Right lobe of liver (tissue), 6 donors: ENCODE measurements around the gene ZNF597. TPM values are rescaled to one million over a fixed set of nuclear protein-coding genes. Genes with fewer than 3 reads are reported as not detected.
A peak's percentile ranks its signal among the peaks of the same experiment; 100 is the strongest.

Experiments used
- ATAC-seq, 4 donors: fragments of 200-7000 bp; cut with Tn5 transposase; one replicate each; pipeline ENCODE4 v1.9.1; 2020; ENCODE audit warnings: mild to moderate bottlenecking in 4 of 4, moderate library complexity in 4 of 4
- DNase-seq, 3 donors: peaks; one replicate each; pipeline ENCODE4 v3.0.0-alpha.2; 2020
- H3K27ac ChIP-seq, 3 donors: fragments of 200-600 bp; one replicate each; pipeline ENCODE4 v1.8.0; 2022
- H3K27me3 ChIP-seq, 2 donors: fragments of 200-600 bp; one replicate each; pipeline ENCODE4 v1.8.0; 2022
- H3K36me3 ChIP-seq, 4 donors: fragments of 200-600 bp; sonication (generic) in 1 of 4; one replicate each; pipeline versions ENCODE4 v1.5.1 to v1.8.0; 2017 to 2022; ENCODE audit warnings: control low read depth in 1 of 4
- H3K4me1 ChIP-seq, 4 donors: fragments of 200-600 bp; sonication (generic) in 1 of 4; one replicate each; pipeline versions ENCODE4 v1.5.1 to v1.8.0; 2017 to 2022; ENCODE audit warnings: control low read depth in 1 of 4
- H3K4me3 ChIP-seq, 3 donors: fragments of 200-600 bp; one replicate each; pipeline ENCODE4 v1.8.0; 2022
- H3K9me3 ChIP-seq, 4 donors: fragments of 200-600 bp; sonication (generic) in 1 of 4; one replicate each; pipeline versions ENCODE4 v1.5.1 to v1.8.0; 2017 to 2022; ENCODE audit warnings: control low read depth in 1 of 4
- CTCF ChIP-seq, 4 donors: fragments of 200-600 bp in 3 of 4; fragments of 450-650 bp in 1 of 4; IDR thresholded peaks; one replicate each; pipeline versions ENCODE4 v1.5.1 to v1.8.0; 2016 to 2022; ENCODE audit warnings: antibody characterized with exemption in 4 of 4, mild to moderate bottlenecking in 2 of 4
- POLR2A ChIP-seq: fragments of 450-650 bp; IDR thresholded peaks from one replicate; pipeline ENCODE4 v1.6.1; 2017; ENCODE audit warnings: antibody characterized with exemption, mild to moderate bottlenecking
- WGBS: methylation state at CpG from one replicate; pipeline ENCODE4 v1.1.6; 2018; ENCODE audit warnings: low coverage, low lambda C conversion rate; ENCODE audit not compliant: insufficient coverage; ENCODE audit errors: missing lambda C conversion rate; 5-methylcytosine and 5-hydroxymethylcytosine counted together
- intact Hi-C, 2 donors: fragments of 100-400 bp; cut with DNase I; formaldehyde crosslinking; loops; one replicate each; pipeline versions ENCODE4 v1.11.2 to v1.14.1; 2022
- long read RNA-seq: library from polyadenylated mRNA; unstranded; transcript quantifications from one replicate; pipeline ENCODE4 v2.0.0, GENCODE V29; 2019
- total RNA-seq, 6 experiments: library from RNA; depleted of rRNA in 2 of 6; stranded (reverse); fragments of >200 nt in 2 of 6; fragmentation: NEBNext Ultra II Directional in 3 of 6; extraction: Animal tissue kit (Norgen Biotek cat#: 25700) in 3 of 6; gene quantifications; one replicate each; pipeline versions ENCODE4 v1.1.0 to v1.2.4, GENCODE V29; 2016 to 2023
- donor health status: DM: no; HTN: yes; CAD: no.
- donor health status: DM: no; HTN: no; CAD: no.
- donor health status: DM: no; HTN: no; CAD: no.
- donor health status: DM: no; HTN: yes; CAD: no.
- donor health status: DM: no; HTN: yes; CAD: no.

ZNF597 gene
- total RNA-seq = 1 to 10 TPM in 3 of 6 experiments, under 1 TPM in 3; 0.86 to 1.7 (median 1.1) TPM
- long read RNA-seq = 0 reads

DNA sequence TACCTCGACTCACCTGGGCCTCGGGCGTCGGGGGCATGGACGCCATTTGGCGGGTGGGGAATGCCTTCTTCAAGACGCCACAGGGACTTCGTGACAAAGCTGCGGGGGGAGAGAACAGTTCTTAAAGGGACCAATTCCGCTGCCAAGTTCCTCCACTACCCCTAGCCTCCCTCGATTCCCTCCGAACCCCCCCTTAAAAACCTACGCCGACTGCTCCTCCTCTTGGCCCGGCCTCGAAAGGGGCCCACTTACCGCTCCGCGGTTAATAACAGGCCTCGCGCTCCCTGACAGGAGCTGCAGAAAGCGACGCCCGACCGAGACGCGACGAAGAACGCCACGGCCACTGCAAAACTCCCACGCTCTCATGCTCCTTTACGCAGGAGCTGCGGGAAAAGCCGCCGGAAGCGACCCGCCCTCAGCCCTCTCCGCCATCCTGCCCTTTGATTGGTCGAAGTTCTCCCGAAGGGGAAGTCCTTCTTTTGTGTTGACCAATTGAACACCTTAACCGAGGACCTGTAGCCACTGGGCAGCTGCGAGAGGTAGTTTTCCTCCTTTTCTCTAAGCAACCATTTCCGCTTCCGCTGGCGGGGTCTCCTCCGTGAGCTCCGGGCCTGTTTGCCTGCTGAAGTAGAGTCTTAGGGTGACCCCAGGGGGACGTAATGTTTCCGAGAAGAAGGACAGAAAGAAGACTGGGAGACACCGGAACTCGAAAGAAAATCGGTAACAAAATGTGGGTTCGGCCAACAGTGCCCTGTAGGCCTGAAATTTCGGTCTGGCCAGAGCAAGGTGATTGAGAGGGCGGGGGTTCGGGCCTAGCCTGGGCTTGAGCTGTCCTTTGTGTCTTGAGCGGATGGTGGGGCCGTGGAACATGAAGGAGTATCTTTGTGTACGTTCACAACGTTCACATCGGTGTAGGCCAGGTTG, at the start of gene ZNF597, which contains the start of gene NAA60:
TSS of gene ZNF597 (minus strand) at position 397 of the 924 bp plus-strand sequence. CDS start at position 46, 351 bp downstream.
TSS of gene NAA60 (plus strand) at position 573 of the 924 bp plus-strand sequence. CDS start 32,548 bp downstream, outside the sequence.
- Histone ChIP-seq H3K27me3 (no peaks in the 10 kb centered on the region), H3K4me3 (peak within 1 kb of the TSS; percentile 51 to 76 (median 61)), H3K4me1 (peaks cover 0 to 5% (median 0%) of the 10 kb centered on the region in 4 donors), H3K36me3 (peaks cover 0 to 2% (median 0%) of the 10 kb centered on the region in 4 donors), H3K27ac (peak within 1 kb of the TSS in 2 of 3 donors; percentile 43 to 53), H3K9me3 (no peaks in the 10 kb centered on the region)
- ATAC-seq = peak; percentile 97 to 99 (median 98)
- 44% methylated on average over 32 of the region's 61 CpGs for WGBS
- peak; percentile 77 to 88 (median 86) for DNase-seq
- TF ChIP-seq CTCF (IDR thresholded peaks at IDR 0.05) (peak in 1 of 4 donors; percentile 4), POLR2A (peak; percentile 53)
- intact Hi-C loops = no loop called here

DNA sequence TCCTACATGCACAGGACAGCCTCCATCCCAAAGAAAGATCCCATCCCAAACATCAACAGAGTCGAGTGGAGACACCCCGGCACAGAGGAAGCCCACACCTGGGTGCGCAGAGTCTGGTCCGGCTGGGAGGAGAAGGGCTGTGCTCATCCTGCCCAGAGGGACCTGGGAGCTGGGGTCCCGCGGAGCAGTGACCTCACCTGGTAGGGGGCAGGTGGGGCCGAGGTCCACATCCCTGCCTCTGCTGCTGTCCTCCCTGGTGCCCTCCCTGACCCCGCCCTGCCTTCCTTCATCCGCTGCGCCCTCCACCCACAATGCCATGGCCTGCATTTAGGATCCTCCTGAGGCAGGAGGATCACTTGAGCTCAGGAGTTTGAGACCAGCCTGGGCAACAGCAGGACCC, 49.1 kb upstream of the ZNF597 start:
- intact Hi-C loops = loop anchor here in 1 of 2 donors (10.0 kb wide), 1 partner anchor 208 kb away; the partner anchor contains the start of gene ZNF263
- no peak overlapping the region for H3K4me3 ChIP-seq
- no CpG with 5 or more reads among the region's 10 CpGs for WGBS
- H3K4me1 ChIP-seq = peaks cover 0 to 3% (median 0%) of the 10 kb centered on the region in 4 donors
- H3K27me3 ChIP-seq = no peaks in the 10 kb centered on the region
- H3K27ac ChIP-seq = no peak overlapping the region
- peak in 1 of 3 donors; percentile 42 for DNase-seq
- no peaks in the 10 kb centered on the region for H3K9me3 ChIP-seq
- H3K36me3 ChIP-seq = no peaks in the 10 kb centered on the region
- TF ChIP-seq CTCF (IDR thresholded peaks at IDR 0.05) = no peak
- TF ChIP-seq POLR2A = no peak
- no peak for ATAC-seq

- TF ChIP-seq POLR2A (no peak), CTCF (IDR thresholded peaks at IDR 0.05) (peak; percentile 2 to 33 (median 24))
- Histone ChIP-seq H3K27ac (no peak overlapping the region), H3K27me3 (no peaks in the 10 kb centered on the region), H3K36me3 (peaks cover 0 to 3% (median under 1%) of the 10 kb centered on the region in 4 donors), H3K4me3 (no peak overlapping the region), H3K4me1 (peaks cover 0 to 3% (median 0%) of the 10 kb centered on the region in 4 donors), H3K9me3 (no peaks in the 10 kb centered on the region)
- DNase-seq (peak in 2 of 3 donors; percentile 65), ATAC-seq (peak; percentile 51 to 67 (median 60))
- intact Hi-C loops = loop anchor here in 1 of 2 donors (10.0 kb wide), 1 partner anchor 206 kb away; the partner anchor contains the start of gene ZNF263
- WGBS = 37% methylated on average over 13 of the region's 17 CpGs
These were observed 47.8 kb upstream of the ZNF597 start for GRCh38 chr16:3490911-3491629.

- DNase-seq (no peak), ATAC-seq (no peak)
- Histone ChIP-seq H3K27ac (no peak overlapping the region), H3K27me3 (no peaks in the 10 kb centered on the region), H3K4me1 (peaks cover 0 to 3% (median 0%) of the 10 kb centered on the region in 4 donors), H3K4me3 (no peak overlapping the region), H3K9me3 (no peaks in the 10 kb centered on the region), H3K36me3 (peaks cover 3 to 26% (median 13%) of the 10 kb centered on the region in 4 donors)
- 81% methylated on average over 5 of the region's 13 CpGs for whole genome bisulfite sequencing
- TF ChIP-seq CTCF (IDR thresholded peaks at IDR 0.05) (no peak), POLR2A (no peak)
- intact Hi-C loops = no loop called here
These were observed 45.5 kb upstream of the ZNF597 start for GRCh38 chr16:3488801-3489200.
